ENCODE data around the gene PML.
"Not testable (repeated sequence)": the region's sequence is repeated elsewhere in the genome, so short reads cannot be mapped to it uniquely, and the experiment has no call there.

The PML gene

DNA sequence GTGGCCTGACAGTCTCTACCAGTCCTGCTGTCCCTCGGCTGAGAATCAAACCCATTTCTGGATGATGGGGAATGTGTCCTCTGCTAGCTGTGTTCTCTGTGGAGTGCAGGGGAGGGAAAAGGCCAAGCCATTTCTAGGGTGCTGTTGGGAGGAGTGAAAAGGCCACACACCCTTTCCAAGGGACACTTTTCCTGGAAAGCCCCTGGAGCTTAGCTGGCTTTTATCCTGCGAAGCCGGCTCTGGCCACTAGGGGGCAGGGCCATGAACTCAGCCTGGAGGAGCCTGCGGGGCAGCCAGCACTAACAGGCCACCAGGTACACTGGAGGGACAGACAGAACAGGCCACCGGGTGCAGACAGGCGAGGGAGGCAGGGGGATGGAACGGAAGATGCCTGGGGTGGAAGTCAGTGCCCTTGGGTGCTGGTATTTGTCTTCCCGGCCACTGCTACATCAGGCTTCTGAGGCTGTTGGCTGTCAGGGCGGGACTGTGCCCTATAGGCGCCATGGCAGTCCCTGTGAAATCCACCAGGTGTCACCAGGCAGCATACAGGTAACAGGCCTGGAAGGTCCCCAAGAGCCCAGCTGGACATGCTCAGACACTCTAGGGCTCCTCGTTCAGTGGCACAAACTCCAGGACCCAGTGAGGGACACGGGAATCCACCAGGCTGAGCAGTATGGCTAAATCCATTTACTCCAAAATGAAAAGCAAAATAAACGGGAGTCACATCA, 71.3 kb downstream of the PML start:
- not testable (repeated sequence) for H3K4me1 Mint-ChIP-seq (ENCODE audit: low read depth); H3K27me3 Mint-ChIP-seq (ENCODE audit: low read depth); H3K27ac Mint-ChIP-seq; H3K36me3 Mint-ChIP-seq (ENCODE audit: low read depth); H3K4me3 Mint-ChIP-seq; H3K9me3 Mint-ChIP-seq
- DNase-seq (ENCODE audit: low spot score) = peak; percentile 32

DNA sequence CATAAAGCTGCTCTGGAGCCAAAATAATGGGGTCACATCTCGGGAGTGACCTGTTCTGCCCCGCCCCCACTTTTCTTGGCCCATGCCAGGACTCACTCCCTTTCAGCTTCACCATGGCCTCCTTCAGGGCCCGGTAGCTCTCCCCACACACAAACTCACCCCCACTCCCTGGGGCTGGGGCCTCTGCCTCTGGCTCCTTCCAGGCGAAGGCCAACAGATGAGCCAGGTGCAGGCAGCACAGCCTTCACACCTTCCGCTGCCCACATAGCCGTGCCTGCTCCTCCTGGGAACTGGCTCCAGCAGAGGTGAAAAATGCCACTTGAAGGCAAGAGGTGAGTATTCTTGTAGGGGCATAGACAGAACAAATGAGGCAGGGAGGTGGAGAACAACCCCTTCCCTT, 77.1 kb downstream of the PML start:
- DNase-seq (ENCODE audit: low spot score); H3K27me3 Mint-ChIP-seq (ENCODE audit: low read depth); H3K9me3 Mint-ChIP-seq; H3K4me1 Mint-ChIP-seq (ENCODE audit: low read depth); H3K4me3 Mint-ChIP-seq; H3K27ac Mint-ChIP-seq; H3K36me3 Mint-ChIP-seq (ENCODE audit: low read depth): not testable (repeated sequence)

DNA sequence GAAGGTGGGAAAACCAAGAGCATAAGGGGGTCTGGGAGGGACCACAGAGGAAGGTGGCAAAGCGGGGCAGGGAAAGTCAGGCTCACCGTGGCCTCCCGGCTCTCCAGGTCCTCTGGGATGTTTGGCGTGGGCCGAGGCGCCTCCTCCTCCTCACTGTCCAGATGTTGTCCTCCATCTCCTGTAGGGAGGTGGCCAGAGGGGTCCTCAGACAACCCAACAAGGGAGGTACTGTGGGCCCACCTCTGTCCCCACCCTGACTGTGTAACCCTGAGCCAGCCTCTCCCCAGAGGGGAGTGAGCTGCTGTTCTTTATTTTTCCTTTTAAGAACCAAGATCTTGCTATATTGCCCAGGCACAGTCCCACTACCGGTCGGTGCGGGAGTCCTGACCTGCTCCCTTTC, 77.6 kb downstream of the PML start:
- H3K9me3 Mint-ChIP-seq; H3K4me1 Mint-ChIP-seq (ENCODE audit: low read depth); H3K36me3 Mint-ChIP-seq (ENCODE audit: low read depth); H3K27ac Mint-ChIP-seq; DNase-seq (ENCODE audit: low spot score); H3K27me3 Mint-ChIP-seq (ENCODE audit: low read depth); H3K4me3 Mint-ChIP-seq: not testable (repeated sequence)

DNA sequence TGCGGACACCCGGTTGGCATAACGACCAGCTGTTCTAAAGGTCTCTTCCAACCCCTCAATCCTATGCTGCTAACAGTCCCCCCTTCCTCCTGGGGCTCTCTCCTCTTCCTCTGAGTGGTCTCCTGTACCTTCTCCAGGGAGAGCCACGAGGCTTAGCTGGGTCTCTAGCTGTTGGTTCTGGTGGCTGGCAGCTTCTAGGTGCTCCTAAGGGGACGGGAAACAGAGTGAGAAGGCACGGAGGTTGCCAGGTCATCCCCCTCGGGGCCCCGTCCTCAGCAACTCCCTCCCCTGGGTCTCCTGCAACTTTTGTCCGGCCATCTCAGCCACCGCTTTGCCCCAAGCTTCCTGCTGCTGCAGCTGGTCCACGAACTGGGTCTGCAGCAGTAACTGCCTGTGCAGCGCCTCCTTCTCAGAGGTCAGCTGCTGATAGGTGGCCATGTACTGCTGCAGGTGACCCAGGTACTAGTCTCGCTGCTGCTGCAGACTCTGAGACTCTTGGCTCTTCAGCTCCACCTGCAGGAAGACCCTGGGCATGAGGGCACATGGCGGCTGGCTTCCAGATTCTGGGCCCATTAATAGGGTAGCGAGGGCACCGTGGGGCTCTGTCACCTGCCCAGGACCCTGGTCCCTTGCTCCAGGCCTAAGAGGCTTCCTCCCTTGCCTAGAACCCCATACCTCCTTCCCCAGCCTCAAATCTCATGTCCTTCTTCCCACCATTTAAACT, 78.3 kb downstream of the PML start:
- H3K27me3 Mint-ChIP-seq (ENCODE audit: low read depth); H3K4me3 Mint-ChIP-seq; H3K27ac Mint-ChIP-seq; H3K4me1 Mint-ChIP-seq (ENCODE audit: low read depth); DNase-seq (ENCODE audit: low spot score); H3K9me3 Mint-ChIP-seq; H3K36me3 Mint-ChIP-seq (ENCODE audit: low read depth): not testable (repeated sequence)

DNA sequence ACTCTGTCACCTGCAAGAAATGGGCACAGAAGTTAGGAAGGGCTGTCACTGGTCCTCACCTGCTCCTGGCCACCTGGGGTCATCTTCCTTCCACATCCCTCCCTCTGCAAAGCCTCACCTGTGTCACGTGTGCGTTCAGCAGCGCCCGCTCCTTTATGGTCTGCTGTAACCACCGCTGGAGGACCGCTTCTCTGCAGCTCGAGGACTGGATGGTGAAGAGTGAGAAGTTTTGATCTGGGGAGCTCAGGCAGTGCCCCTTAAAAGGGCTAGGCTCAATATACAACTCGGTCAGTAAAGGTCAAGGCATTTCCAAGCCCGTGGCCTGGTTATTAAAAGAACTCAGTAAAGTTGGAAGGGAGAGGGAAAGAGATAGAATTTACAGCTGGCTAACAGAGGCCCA, 81.3 kb downstream of the PML start:
- H3K9me3 Mint-ChIP-seq; DNase-seq (ENCODE audit: low spot score); H3K36me3 Mint-ChIP-seq (ENCODE audit: low read depth); H3K4me3 Mint-ChIP-seq; H3K4me1 Mint-ChIP-seq (ENCODE audit: low read depth); H3K27ac Mint-ChIP-seq; H3K27me3 Mint-ChIP-seq (ENCODE audit: low read depth): not testable (repeated sequence)

DNA sequence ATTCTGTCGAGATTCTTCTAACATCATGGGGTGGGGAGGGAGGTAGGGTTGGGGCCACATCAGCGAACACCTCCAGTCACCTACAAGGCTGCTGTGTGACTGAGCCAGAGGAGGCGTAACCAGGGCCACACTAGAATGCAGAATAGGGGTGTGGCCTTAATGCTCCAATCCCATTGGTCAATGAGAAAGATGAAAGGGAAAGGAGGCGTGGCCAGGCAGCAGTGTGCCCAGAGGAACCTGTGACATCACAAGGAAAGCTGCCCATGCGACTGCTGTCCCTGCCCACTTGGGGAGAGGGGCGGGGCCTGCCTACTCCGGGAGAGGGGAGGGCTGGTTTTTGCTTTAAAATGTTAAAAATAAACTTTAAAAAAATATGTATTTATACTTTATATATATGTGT, 87.9 kb downstream of the PML start, which contains the start of gene GOLGA6A:
GOLGA6A (minus strand) TSS at position 101 of the 400 bp plus-strand sequence; CDS start at position 60, 41 bp downstream.
- H3K27ac Mint-ChIP-seq; H3K36me3 Mint-ChIP-seq (ENCODE audit: low read depth); DNase-seq (ENCODE audit: low spot score); H3K4me3 Mint-ChIP-seq; H3K4me1 Mint-ChIP-seq (ENCODE audit: low read depth); H3K9me3 Mint-ChIP-seq; H3K27me3 Mint-ChIP-seq (ENCODE audit: low read depth): not testable (repeated sequence)

DNA sequence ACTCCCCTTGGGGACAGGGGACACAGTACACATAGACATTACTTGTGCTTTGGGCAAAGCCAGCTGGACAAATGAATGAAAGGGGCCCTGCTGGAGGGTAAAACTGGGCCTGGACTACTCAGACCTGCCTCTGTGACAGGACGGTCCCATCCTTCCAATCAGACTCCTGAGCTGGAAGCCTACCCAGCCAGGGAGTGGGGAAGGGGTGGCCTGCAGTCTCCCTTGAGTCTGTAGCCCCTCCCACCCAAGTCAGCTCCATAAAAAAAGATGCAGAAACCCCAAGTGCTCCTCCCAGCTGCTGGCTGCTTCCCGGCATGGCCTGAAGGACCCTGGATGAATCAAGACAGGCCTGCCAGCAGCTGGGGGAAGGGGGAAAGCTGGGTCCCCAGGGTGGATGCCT, 100.1 kb downstream of the PML start:
- H3K27me3 Mint-ChIP-seq (ENCODE audit: low read depth); H3K9me3 Mint-ChIP-seq; DNase-seq (ENCODE audit: low spot score); H3K4me1 Mint-ChIP-seq (ENCODE audit: low read depth); H3K36me3 Mint-ChIP-seq (ENCODE audit: low read depth); H3K27ac Mint-ChIP-seq; H3K4me3 Mint-ChIP-seq: not testable (repeated sequence)

DNA sequence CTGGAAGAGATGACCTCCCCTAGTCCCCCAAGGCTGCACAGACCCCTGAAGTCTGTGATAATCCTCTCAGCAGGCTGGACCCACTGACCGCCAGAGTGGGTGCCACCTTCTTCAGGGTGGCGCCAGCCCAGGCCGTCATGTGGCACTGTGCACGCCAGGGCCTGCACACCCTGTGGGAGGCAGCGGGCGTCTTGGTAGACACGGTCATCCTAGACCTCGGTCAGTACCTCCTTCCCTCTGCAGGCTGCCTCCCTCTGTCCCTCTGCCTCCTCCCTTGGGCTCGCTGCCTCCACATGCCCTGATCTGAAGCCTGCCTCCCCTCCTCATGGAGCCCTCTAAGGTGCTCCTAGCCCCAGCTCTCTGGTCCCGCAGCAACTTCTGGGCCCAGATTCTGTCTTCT, 101.1 kb downstream of the PML start:
- not testable (repeated sequence) for H3K4me3 Mint-ChIP-seq; DNase-seq (ENCODE audit: low spot score); H3K27ac Mint-ChIP-seq; H3K27me3 Mint-ChIP-seq (ENCODE audit: low read depth); H3K4me1 Mint-ChIP-seq (ENCODE audit: low read depth); H3K36me3 Mint-ChIP-seq (ENCODE audit: low read depth); H3K9me3 Mint-ChIP-seq

DNA sequence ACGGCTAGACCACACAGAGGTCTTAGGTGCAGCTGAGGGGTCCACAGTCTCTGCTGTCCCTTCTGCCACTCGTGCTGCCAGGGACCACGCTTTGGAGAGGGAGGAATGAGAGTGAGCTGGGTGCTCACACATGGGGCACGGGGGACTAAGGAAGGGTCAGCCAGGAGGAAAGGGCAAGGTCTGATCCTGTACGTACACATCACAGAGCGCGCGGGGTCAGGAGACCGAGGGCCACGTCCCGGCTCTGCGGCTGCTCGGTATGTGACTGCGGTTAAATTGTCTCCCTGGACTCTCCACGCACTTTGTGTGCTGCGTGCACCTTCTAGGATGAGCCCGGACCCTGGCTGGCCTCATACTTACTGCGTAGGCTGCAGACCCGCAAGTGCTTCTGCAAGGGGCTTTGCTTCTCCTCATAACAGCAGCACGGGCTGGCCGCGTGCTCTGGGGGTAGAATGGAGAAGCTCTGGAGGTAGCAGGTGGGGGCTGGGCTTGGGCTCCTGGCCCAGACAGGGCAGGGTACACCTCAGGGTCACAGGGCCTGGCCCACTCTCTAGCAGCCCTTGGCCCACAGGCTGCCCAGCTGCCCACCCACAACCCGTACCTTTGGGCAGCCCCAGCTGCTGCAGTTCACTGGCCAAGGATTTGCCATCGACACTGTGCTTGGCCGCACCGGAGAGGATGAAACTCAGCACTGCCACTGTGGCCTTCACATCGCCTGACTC, 102.4 kb downstream of the PML start:
- not testable (repeated sequence) for DNase-seq (ENCODE audit: low spot score); H3K27me3 Mint-ChIP-seq (ENCODE audit: low read depth); H3K9me3 Mint-ChIP-seq; H3K4me3 Mint-ChIP-seq; H3K4me1 Mint-ChIP-seq (ENCODE audit: low read depth); H3K27ac Mint-ChIP-seq; H3K36me3 Mint-ChIP-seq (ENCODE audit: low read depth)

Data from T-helper 2 cell treated with Interferon-gamma antibody and Interleukin-4, amounts not matched to agents 5 μg/mL and 100 μg/mL, for 36 hours (primary cell).